ENCODE results near the gene ACAT2.
"Not testable (repeated sequence)": the region's sequence is repeated elsewhere in the genome, so short reads cannot be mapped to it uniquely, and the experiment has no call there.

The ACAT2 gene

DNA sequence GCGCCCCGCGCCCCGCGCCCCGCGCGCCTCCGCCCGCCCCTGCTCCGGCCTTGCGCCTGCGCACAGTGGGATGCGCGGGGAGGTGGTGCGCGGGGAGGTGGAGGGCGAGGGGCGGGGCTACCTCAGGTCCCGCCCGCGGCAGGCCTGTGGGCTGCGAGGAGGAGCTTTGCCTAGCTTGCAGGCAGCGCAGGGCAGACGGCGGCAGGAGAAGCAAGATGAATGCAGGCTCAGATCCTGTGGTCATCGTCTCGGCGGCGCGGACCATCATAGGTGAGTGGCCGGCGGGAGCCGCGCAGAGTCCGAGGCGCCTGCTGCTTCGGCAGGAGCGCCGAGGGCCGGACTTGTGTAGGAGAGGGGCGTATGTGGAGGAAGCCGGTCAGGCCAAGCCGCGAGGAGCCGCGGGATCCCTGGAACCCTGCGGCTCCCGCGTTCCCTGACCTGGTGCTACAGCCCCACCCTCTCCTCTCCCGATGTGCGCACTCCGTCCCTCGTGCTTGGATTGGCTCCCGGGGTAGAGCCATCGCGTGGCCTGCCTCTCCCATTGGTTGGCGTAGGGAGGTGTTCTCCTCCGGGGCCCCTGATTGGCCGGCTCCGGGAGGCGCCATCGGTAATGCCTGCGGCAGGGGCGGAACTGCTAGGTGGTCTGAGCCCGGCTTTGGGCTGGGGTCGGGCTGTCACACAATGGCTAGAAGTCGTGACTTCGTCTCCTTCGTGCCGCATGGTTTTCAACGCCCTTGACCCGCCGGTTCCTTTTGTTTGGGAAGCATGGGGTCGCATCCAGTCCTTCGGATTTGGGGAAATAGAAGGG lies at the start of gene ACAT2:
TSS of gene ACAT2 (plus strand) at position 173 of the 808 bp plus-strand sequence. CDS start at position 216, 43 bp downstream.
- peak; percentile 90 for DNase-seq

DNA sequence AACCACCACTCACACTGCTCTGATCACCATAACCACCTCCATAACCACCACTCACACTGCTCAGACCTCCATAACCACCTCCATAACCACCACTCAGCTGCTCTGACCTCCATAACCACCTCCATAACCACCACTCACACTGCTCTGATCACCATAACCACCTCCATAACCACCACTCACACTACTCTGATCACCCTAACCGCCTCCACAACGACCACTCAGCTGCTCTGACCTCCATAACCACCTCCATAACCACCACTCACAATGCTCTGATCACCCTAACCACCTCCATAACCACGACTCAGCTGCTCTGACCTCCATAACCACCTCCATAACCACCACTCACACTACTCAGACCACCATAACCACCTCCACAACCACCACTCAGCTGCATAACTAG lies 49.5 kb upstream of the ACAT2 start:
- DNase-seq: not testable (repeated sequence)

DNA sequence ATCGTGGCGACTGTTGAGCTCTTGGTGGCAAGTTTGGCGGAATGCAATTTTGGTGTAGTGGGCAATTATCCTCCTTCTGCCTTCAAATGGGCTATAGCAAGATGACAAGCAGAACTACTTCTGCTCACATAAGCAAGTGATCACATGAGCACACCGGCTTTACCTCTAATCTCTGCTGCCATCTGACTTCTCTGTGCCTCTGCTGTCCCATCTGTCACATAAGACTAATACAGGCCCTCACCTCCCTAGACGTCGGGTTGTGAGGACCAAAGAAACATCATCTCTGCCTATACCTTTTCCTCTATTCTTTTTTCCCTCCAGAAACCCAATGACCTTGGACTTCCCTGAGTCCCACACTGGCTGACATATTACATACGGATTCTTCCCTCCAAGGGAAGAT lies 47.9 kb upstream of the ACAT2 start:
- DNase-seq: no peak

DNA sequence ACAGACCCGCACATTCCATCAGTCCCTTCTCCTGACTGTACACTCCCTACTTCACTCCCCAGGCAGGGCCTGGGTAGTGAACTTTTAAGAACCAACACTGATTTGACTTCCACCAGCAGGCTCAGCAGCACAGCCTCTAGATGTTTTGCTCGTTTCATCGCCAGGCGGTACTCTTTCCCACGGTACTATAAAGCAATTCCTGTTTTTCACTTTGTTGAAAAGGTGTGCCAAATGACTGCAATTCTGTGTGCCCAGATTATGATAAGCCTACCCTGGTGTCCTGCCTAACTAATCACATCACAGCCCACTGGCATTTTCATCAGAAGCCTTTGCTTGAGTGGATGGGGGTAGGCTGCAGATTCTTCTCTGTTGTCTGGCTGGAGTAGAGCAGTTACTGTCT lies 47.4 kb upstream of the ACAT2 start:
- no peak for DNase-seq

DNA sequence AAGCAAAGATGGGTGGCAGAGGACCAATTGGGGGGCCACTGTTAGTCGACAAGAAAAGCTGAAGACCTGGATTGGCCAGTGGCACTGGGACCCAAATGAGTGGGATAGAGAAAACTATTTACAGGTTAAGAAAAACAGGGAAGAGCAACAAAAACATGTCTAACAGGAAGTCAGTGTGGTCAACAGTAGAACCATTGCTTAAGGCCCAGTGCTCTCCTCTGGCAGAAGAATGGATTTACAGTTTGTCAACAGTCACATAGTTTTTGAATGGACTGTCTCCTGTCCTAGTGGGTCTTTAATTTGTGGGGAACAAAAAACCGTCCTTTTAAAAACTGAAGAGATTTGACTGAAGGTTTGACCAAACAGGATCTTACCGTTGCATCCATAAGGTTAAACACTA lies 46.7 kb upstream of the ACAT2 start:
- no peak for DNase-seq

DNA sequence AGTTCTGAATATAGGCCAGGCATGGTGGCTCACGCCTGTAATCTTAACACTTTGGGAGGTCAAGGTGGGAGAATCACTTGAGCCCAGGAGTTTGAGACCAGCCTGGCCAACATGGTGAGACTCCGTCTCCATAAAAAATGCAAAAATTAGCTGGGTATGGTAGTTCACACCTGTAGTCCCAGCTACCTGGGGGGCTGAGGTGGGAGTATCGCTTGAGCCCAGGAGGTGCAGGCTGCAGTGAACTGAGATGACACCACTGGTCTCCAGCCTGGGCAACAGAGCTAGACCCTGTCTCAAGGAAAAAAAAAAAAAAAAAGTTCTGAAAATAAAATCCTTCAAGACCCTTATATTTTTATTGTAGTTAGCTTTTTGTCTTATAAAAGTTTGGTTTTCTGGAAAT lies 46.2 kb upstream of the ACAT2 start:
- no peak for DNase-seq

DNA sequence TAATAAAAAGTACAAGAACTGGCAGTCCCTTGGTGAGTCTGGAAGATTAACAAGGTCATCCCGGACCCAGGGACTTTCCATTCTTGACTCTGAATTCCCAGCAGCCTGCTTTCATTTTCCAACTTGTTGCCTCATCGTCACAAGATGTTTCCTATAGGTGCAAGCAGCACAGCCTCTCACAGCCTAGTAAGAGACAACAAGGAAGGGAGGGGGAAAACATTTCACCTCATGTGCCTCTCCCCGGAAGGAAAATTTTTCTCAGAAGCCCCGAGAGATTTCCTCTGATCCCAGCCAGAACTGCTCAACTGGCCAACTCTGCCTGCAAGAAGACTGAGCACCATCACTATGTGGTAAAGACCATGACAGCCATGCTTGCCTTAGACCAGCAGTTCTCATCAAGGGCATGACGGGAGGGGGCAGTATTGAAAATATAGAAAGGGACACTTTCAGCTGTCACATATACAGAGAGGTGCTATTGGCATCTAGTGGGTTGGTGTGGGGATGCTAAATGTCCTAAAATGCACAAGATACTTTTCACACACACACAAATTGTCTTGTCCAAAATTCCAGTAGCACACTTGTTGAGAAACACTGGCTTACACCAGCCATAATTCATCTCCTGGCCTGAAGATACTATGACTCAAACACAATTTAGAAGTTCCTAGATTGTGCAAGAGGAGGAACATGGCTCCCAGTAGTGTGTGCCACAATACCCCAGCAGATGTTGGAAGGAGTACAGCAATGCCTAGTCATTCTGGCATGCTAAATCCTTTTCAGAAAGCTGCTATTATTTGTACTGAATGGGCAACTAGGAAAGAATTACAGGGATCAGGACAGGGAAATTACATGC lies 45.4 kb upstream of the ACAT2 start:
- no peak for DNase-seq

DNA sequence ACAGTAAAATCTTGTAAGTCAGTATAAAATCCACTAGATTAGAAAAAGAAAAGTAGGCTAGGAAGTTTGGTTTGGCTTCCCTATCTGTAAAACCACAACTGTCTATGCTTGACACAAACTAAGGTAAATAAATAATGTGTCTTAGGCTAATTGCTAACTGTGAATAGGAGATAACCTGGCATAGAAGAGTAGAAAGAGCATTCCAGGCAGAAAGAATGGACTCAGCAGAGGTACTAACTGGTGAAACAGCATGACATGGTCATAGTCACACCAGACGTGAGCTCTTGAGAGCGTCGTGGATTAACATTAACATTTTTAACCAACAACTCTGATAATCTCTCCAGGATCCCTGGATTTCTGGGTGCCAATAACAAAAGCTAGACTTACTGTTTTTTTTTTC lies 43.2 kb upstream of the ACAT2 start:
- DNase-seq: no peak

DNA sequence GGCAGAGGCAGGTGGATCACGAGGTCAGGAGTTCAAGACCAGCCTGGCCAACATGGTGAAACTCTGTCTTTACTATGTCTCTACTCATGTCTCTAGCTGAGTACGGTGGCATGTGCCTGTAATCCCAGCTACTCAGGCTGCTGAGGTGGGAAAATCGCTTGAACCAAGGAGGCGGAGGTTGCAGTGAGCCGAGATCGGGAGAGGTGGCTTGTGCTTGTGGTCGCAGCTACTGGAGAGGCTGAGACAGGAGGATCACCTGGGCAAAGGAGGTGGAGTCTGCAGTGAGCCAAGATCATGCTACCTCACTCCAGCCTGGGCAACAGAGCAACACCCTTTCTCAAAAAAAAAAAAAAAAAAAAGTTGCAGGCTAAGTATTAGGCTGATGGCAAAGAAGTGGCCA lies 42.6 kb upstream of the ACAT2 start:
- no peak for DNase-seq

DNA sequence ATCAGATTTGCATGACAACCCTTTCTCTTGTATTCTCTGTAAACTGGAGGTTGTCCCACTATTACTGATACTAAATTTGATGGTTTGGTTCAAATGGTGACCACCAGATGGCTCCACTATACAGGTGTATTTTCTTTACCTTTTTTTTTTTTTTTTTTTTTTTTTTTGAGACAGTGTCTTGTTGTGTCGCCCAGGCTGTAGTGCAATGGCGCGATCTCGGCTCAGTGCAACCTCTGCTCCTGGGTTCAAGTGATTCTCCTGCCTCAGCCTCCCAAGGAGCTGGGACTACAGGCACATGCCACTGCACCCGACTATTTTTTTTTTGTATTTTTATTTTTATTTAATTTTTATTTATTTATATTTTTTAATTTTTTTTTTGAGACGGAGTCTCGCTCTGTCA lies 41.1 kb upstream of the ACAT2 start:
- DNase-seq: no peak

DNA sequence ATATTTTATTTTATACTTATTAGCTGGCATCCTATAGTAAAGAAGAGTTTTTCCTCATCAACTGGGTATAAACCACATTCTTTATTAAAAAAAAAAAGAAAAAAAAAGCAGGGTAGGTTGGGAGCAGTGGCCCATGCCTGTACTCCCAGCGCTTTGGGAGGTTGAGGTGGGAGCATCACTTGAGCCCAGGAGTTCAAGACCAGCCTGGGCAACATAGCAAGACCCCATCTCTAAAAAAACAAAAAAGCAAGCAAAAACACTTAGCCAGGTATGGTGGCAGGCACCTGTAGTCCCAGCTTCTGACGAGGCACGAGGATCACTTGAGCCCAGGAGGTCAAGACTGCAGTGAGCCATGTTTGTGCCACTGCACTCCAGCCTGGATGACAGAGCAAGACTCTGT lies 39.9 kb upstream of the ACAT2 start:
- DNase-seq: not testable (repeated sequence)

DNA sequence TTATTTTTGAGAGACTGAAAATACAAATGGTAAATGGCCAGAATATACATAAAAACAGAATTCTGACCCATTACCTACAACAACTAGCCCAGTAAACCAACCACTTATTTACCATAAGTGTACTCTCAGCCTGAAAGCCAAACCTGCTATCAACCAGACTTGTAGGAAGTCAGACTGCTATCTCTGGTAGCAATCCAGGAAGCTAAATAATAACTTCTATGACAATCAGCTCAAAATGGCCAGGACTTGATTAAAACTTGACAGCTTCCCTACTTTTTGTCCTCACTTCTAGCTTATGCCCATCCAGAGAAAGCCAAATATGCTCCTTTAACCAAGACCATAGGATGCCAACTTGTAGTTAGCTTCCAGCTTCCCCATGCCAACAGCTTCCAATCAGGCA lies 39.2 kb upstream of the ACAT2 start:
- DNase-seq: no peak

DNA sequence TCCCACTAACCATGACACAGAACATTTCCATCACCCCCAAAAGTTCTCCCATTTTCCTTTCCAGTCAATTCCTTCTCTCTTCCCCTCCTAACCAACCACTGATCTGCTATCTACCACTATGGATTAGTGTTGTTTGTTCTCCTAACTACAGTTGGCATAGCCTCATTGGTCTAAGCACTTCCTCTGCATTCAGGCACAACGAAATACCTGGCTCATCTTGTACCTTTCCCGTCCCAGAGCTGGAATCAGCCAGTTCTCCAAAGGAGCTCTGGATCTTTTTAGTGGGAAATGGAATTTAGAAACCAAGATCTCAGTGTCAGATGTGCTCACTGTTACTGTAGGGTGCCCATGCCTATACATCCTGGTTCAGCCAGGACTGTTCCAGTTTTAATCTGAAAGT lies 38.6 kb upstream of the ACAT2 start:
- DNase-seq: no peak

DNA sequence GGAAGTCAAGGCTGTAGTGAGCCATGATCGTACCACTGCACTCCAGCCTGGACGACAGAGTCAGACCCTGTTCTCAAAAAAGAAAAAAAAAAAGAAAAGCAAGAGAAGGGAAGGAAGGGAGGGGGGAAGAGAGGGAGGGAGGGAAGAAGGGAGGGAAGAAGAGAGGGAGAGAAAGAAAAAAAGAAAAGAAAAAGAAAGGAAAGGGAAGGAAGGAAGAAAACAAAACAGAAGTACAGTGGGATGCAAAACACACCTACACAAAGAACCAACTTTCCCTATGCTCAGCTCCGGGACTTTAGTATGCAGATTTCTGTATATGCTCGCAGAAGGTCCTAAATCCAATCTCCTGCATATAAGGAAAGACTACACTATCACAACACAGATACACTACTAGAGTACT lies 37.1 kb upstream of the ACAT2 start:
- DNase-seq: no peak

DNA sequence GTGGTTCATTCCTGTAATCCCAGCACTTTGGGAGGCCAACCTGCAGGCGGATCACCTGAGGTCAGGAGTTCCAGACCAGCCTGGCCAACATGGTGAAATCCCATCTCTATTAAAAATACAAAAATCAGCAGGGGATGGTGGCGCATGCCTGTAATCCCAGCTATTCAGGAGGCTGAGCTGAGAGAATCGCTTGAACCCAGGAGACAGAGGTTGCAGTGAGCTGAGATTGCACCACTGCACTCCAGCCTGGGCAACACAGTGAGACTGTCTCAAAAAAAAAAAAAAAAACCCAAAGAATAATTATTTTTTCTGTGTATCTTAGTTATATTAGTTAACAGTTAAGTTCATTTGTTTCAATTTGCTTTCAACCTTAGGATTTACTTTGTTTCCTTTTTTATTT lies 36.6 kb upstream of the ACAT2 start:
- DNase-seq: not testable (repeated sequence)

DNA sequence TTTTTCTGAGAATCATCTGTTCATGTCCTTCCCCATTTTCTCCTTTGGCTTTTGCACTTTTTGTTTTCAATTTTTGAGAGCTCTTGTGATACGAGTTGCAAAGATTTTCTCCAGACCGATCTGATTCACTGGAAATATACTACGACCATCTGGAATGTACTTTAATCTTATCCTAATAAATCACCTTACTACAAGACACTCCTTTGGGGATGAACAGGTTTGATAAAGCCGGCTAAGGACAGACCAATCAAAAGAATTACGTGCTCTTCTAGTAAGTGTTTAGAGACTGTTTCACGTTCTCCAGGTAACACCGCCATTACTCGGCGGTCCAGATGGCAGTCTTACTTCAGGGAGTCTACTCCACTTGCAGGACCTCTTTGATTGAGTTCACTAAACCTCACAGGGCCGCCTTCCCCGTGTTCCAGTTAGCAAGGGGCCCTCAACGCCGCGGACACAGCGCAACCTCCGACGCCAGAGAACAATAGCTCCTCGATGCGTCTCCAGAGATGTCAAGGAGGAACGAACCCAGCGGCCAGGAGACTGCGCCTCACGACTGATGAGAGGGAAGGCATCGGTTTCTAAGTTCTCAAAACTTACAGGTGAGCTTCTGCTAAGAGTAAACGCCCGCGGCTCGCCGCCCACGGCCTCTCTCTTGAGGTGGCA lies 35.5 kb upstream of the ACAT2 start:
- no peak for DNase-seq

DNA sequence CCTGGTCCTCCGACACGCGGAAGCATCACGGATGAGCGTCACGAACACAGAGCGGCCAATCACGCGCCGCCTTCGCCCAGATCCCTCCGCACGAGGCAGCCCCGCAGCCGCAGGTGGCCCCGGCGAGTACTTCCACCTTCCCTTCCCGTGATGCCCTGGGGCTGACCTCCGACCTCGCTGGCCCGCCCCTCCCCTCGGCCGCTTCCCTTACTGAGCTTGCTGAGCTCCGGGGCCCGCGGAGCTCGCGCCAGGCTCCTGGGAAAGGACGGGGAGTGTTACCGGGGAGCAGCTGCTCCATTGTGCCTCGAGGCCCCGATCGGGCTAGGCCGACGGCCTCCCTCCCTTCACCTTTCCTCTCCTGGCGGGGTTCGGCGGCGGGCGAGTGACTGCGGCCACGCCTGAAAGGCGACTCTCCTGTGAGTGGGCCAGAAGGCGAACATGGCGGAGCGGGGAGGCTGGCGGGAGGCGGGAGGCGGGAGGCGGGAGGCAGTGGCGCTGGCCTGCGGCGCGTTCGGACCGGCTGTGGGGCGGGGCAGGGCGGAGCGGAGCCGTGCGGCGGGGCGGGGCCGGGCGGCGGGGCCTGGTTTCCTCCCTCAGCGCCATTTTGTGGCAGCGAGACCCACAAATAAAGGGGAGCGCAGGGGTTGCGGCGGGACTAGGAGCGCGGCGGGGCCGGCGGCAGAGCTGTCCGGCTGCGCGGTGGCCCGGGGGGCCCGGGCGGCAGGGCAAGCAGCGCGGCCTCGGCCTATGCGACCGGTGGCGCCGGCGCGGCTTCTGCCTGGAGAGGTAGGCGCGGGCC lies 34.7 kb upstream of the ACAT2 start, which contains the start of gene WTAP:
TSS of gene WTAP (plus strand) at position 589 of the 799 bp plus-strand sequence. CDS start 8,760 bp downstream, outside the sequence.
- peak; percentile 95 for DNase-seq

DNA sequence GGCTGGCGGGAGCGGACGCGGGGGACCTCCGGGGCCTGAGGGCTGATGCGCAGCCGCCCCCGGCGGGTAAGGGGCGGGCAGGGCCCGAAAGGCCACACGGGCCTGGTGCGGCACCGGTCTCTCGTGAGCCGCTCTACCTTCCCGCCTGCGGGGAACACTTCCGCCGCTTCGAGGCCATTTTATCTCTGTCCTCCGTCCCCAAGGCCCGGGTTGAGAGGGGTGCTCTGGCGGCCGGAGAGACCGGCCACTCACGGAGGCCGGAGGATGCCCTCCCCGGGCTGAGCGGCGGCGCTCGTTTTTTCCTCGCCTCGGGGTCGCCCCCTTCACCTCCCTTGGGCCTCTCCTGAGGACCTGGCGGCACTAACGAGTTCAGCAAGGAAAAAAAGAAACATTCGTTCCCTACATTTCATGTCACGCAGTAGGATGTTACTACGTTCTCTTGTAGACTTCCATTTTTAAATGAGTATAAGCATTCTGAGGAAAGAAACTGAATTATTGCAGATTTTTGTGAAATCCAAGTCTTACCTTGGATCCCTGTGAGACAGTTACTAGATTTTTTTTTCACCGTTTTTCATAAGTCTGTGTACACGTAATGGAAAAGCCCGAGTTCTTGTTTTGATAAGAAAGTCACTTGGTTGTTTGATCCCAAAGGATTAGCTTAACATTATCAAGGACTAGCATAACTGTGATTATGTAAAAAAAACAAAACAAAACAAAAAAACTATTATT lies 34.0 kb upstream of the ACAT2 start:
- DNase-seq: no peak

DNA sequence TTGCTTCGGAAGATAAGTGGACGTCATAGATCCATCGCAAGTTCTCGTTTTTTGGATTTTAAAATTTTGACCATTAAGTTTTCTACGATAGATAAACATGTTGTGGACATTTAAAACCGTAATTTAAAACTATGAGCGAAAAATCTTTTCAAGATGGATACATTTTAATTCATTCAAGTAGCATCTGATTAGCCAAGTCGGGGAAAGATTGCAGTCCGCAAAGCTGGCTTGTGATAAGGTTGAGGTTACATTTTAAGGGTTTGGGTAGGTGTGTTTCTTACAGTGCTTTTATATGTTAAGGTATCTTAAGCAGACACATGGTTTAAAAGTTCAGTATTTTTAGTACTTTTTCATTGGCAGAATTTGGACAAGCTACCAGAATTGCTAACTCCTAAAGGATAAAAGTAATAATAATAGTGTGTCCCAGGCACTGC lies 33.3 kb upstream of the ACAT2 start:
- no peak for DNase-seq

DNA sequence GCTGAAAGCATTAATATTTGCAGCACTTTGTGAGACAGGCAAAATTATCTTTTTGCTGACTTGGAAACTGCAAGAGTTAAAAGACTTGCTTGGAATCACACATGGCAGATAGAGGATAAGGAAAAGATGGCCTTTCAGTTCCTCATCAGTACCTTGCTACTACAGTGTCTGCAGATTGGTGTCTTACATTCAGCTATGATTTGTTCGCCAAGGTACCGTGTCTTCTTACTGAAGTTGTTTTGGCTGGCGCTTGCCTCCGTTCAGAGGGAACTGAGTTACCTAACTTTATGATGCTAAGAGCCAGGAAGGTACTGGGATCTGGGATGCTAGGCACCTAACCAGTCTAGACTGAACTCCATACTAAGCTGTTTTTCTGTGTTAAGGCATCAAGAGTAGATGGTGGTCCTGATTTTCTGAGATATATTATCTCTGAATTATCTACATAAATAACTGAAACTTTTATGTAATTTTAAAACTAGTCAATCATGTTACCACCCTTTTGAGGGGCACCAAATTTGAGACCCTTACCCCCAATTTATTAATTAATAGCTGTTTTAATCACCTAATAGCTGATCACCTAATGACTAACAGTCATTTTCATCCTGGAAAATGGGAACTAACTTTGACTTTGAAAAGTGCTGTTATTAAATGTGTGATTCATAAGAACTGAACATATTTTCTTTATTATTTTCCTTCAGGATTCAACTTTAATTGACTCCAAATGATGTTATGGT lies 32.1 kb upstream of the ACAT2 start:
- DNase-seq: no peak

DNA sequence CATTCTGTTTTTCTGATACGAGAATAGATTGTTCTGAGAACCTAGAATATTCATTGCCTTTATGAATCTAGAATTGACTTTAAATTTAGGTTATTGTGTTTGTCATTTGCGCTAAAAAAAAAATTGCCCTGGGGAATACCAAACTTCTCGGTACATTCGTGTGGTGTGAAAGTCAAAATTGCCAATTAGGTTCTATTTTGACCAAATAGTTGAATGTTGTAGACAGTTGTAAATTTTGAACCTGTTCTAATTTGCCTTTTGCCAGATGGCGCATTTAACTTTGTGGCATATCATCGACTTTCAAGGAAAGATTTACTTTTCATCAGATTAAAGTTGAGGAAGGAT lies 31.5 kb upstream of the ACAT2 start:
- DNase-seq: no peak

All from activated CD4-positive, CD25-positive, alpha-beta regulatory T cell treated with anti-CD3 and anti-CD28 coated beads, Interleukin-2, amount 50 U/mL, for 72 hours (primary cell).